Measurements from ENCODE around the gene CHKA. TPM values are rescaled to one million over a fixed set of nuclear protein-coding genes. Genes with fewer than 3 reads are reported as not detected.

CHKA gene
- total RNA-seq, 1 donor from 2014 or later: 15.3 TPM

- DNase-seq (ENCODE audit: low read depth): peak; percentile 26
Measured at GRCh38 chr11:68033708-68034045, 87.5 kb downstream of the CHKA start.

GRCh38 chr11:68032997-68033707 is 88.0 kb downstream of the CHKA start:
- DNase-seq (ENCODE audit: low read depth): no peak

DNA sequence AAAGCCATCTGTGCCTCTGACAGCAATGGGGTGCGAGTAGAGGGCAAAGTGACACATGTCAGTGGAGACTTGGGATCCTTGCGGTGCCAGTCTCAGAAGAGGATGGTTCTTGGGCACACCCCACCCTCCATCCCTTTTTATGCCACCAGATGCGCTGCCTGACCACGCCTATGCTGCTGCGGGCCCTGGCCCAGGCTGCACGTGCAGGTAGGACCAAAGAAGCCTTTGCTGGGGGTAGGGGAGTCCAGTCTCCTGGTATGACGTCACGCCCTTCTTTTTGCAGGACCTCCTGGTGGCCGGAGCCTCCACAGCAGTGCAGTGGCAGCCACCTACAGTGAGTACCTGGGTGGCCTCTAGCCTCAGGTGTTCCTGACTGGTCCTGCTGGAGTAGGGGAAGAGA is 89.2 kb downstream of the CHKA start:
- DNase-seq (ENCODE audit: low read depth): no peak

GRCh38 chr11:68031144-68031464 is 90.1 kb downstream of the CHKA start:
- peak; percentile 20 for DNase-seq (ENCODE audit: low read depth)

GRCh38 chr11:68030318-68031143 is 90.7 kb downstream of the CHKA start, which contains the start of gene NDUFS8:
Gene NDUFS8 (plus strand): TSS chr11:68030681. CDS start chr11:68032152, 1,471 bp downstream.
- peak; percentile 100 for DNase-seq (ENCODE audit: low read depth)

- peak; percentile 36 for DNase-seq (ENCODE audit: low read depth)
Measured at GRCh38 chr11:68028802-68029545, 92.2 kb downstream of the CHKA start.

DNA sequence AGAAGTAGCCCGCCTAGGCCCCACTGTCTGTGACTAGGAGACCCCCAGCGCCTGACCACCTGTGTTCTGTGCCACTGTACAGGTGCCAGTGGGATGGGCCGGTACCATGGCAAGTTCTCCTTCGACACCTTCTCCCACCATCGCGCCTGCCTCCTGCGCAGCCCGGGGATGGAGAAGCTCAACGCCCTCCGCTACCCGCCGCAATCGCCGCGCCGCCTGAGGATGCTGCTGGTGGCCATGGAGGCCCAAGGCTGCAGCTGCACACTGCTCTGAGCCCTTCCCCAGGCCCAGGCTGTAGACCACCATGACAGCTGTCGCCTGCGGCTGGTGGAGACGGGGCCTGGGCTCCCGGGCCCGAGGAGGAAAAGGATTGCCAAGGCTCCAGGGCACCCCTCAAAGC is 93.5 kb downstream of the CHKA start:
- no peak for DNase-seq (ENCODE audit: low read depth)

DNA sequence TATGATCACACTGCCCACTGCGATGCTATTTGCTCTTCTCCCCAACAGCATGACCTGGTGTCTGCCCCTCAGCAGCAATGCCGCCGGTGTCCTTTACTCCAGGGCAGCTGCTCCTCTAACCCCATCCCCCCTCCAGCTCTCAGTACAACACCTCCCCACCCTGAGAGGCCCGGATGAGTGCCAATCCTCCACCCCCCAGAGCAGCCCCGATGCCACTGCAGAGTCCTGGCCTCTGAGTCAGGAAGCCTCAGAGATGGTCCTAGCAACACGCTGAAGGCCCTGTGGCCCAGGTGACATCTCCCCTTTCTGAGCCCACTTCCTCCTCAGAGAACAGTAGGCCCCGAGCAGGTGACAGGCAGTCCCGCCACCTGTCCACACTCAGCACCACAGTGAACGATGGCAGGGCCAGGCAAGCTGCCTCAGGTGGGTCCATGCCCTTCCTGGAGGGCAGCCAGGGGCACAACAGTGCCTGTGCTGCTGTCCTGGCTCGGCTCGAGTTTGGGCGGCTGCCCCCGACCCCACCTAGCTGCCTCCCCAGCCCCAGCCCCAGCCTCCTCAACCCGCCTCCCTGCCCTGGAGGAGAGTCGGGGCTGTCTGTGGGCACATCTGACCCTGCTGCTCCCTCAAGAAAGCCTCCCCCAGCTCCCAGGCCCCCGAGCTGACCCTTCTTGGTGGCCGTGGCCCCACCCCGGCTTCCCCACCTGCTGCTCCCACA is 94.6 kb downstream of the CHKA start:
- DNase-seq (ENCODE audit: low read depth): peak; percentile 52

- DNase-seq (ENCODE audit: low read depth): no peak
Measured at GRCh38 chr11:68025047-68025446, 96.1 kb downstream of the CHKA start.

DNA sequence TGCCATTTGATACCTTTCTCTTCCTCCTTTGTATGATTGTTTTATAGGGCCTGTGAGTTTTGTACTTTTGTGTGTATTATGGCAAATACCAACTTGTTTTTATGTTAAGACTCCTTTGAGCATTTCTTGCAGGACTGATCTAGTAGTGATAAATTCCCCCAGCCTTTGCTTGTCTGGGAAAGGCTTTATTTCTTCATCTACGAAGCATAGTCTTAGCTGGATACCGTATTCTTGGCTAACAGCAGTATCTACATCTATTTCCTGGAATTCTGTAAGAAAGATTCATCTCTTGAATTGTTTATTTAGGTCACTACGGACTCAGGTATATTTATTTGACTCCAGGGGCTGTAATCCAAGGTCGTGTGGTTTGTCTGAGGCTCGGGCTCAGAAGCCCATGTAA is 96.7 kb downstream of the CHKA start:
- no peak for DNase-seq (ENCODE audit: low read depth)

DNA sequence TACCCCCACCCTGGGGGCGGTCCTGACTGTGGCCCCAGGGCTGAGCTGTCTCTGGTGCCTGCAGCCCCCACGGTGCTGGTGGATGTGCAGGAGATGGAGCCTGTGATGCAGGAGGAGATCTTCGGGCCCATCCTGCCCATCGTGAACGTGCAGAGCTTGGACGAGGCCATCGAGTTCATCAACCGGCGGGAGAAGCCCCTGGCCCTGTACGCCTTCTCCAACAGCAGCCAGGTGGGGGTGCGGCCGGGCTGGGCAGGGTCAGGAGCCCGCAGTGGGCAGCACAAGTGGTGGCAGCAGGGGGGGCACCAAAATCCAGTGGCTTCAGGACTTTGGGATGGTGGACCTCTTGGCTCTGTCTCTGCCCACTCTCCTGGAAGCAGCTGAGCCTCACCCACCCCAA is 98.7 kb downstream of the CHKA start:
- DNase-seq (ENCODE audit: low read depth): no peak

- peak; percentile 53 for DNase-seq (ENCODE audit: low read depth)
Measured at GRCh38 chr11:68021167-68021787, 99.9 kb downstream of the CHKA start.

GRCh38 chr11:68020575-68020974 is 100.6 kb downstream of the CHKA start:
- DNase-seq (ENCODE audit: low read depth): peak; percentile 46

- DNase-seq (ENCODE audit: low read depth): no peak
Measured at GRCh38 chr11:68019486-68019885, 101.7 kb downstream of the CHKA start.

- DNase-seq (ENCODE audit: low read depth): no peak
Measured at GRCh38 chr11:68018730-68019190, 102.4 kb downstream of the CHKA start.

DNA sequence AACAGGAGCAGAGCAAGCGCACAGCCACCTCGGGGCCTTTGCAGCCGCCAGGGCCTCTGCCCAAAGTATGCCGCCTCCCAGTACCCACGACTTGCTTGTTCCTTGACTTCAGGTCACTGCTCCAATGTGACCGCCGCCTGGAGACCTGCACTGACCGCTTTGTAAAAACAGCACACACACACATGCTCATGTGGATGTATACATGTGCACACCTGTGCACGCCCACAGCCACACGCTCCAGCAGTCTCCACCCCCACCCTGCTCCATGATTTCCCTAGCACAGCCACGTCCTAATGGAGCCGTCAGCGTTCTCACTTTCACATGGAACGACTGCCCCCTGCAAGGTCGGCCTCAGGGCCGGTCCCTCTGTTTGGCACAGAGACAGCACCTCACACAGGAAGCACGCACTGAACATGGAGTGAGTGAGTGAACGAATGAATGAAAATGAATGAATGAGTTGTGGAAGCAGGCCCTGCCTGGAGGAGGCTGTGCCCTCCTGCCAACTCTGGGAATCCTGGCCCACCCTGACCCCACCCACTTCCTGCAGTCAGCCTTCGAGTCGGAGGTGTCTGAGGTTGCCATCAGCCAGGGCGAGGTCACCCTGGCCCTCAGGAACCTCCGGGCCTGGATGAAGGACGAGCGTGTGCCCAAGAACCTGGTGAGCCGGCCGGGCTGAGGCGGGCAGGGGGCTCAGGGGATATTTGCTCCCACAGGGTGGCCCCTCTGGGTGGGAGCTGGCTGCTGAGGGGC is 103.0 kb downstream of the CHKA start:
- no peak for DNase-seq (ENCODE audit: low read depth)

DNA sequence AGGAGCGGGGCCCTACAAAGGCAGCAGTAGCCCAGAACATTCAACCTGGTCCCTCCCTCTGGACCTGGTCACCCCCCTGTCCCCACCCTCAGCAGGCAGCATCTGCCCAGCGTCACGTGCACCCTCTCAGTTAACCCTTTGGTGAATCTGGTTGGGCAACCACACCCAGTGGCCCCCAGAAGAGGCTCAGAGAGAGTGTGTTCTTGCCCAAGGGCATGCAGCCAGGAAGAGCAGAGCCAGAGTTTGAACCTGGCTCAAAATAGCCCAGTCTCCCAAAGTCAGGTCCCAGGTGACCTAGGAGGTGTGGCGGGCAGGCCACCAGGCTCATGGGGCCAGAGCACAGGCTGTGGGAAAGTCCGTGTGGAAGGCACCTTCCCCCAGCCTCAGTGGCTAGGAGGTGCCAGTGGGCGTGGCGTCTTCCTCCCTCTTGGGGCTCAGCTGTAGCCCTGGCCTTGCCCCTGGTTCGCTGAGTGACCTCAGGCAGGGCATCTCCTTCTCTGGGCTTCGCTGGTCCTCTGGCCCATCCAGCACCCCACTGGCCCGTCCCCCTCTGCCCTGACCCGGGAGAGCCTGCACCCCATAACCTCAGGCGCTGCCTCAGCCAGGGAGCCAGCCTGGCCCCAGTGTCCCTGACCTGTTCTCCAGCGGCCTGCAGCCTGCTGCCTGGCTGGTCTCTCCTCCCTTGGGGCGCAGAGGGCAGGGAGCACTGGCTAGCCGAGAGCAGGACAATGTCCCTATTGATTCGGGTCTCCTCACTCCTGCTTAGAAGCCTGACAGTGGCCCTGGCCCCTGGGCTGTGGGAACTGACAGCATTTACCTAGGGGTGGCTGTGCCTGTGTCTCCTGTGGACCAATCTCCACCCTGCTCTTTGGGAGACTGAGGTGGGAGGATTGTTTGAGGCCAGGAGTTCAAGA is 104.0 kb downstream of the CHKA start:
- peak; percentile 30 for DNase-seq (ENCODE audit: low read depth)

- DNase-seq (ENCODE audit: low read depth): no peak
Measured at GRCh38 chr11:68016161-68016903, 104.9 kb downstream of the CHKA start.
